ENCODE measurements around the gene DEPDC7. TPM values are rescaled to one million over a fixed set of nuclear protein-coding genes. Genes with fewer than 3 reads are reported as not detected.

DEPDC7 gene
- total and polyA plus RNA-seq, 9 of the 15 experiments (the other 6 are each of a cell fraction or from before 2014, with no cell fraction given): 5.4 to 19.9 (median 12.0) TPM

DNA sequence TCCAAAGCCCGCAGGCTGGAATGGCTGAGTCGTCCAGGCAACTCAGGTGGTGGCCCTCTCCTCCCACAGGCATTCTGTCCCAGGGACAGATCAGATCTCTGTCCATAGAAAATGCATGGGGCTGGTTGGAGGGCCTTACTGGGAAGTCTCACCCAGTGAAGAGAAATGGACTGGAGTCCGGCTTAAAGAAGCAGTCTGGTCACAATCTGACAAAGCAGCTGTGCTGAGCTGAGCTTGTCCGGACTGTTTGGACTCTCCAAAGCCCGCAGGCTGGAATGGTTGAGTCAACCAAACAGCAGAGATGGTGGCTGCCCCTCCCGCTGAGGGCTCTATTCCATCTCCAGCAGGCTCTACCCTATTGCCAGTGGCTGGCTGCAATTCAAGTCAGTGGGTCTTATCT lies 14.4 kb upstream of the DEPDC7 start:
- POLR2A ChIA-PET: interaction anchor here (0.6 kb wide), 2 partner anchors 22 to 47 kb away, joined by 3 read pairs; no protein-coding TSS in a partner anchor
- no peaks in the 10 kb centered on the region for H3K9me3 ChIP-seq (replicated peaks; ENCODE audit: control insufficient read depth, insufficient read depth, low read depth, low read length)
- H3K4me3 ChIP-seq: no peak overlapping the region
- H3K27ac ChIP-seq (ENCODE audit: extremely low read depth, low read depth, low read length): no peak overlapping the region
- FAIRE-seq (no peak), ATAC-seq (peak; percentile 43), DNase-seq (ENCODE audit: extremely low read depth in 1 of 4, low spot score in 3 of 4) (no peak)
- H3K79me2 ChIP-seq (ENCODE audit: control insufficient read depth, insufficient read depth, low read length): no peaks in the 10 kb centered on the region
- peaks cover 4 to 9% of the 10 kb centered on the region in 2 experiments; a peak in 2 of 5 replicates for H3K27me3 ChIP-seq (ENCODE audit: control insufficient read depth in 2 of 2, insufficient read depth in 2 of 2, low read length in 2 of 2)
- 11% methylated on average over 6 of the region's 6 CpGs for WGBS (ENCODE audit: insufficient coverage, low coverage, missing lambda C conversion rate)
- no peaks in the 10 kb centered on the region for H3K9me1 ChIP-seq (ENCODE audit: control insufficient read depth, insufficient read depth, low read length)
- TF ChIP-seq KDM1A (IDR thresholded peaks at IDR 0.05): no peak
- TF ChIP-seq CHD4 (IDR thresholded peaks at IDR 0.05; ENCODE audit: insufficient read depth, insufficient replicate concordance, low read depth, low read length, poor library complexity, severe bottlenecking): no peak
- no peak for TF ChIP-seq RFX1 (IDR thresholded peaks at IDR 0.05)
- TF ChIP-seq HNRNPL (IDR thresholded peaks at IDR 0.05; ENCODE audit: low read depth, low read length): no peak
- TF ChIP-seq, protein P1, sequence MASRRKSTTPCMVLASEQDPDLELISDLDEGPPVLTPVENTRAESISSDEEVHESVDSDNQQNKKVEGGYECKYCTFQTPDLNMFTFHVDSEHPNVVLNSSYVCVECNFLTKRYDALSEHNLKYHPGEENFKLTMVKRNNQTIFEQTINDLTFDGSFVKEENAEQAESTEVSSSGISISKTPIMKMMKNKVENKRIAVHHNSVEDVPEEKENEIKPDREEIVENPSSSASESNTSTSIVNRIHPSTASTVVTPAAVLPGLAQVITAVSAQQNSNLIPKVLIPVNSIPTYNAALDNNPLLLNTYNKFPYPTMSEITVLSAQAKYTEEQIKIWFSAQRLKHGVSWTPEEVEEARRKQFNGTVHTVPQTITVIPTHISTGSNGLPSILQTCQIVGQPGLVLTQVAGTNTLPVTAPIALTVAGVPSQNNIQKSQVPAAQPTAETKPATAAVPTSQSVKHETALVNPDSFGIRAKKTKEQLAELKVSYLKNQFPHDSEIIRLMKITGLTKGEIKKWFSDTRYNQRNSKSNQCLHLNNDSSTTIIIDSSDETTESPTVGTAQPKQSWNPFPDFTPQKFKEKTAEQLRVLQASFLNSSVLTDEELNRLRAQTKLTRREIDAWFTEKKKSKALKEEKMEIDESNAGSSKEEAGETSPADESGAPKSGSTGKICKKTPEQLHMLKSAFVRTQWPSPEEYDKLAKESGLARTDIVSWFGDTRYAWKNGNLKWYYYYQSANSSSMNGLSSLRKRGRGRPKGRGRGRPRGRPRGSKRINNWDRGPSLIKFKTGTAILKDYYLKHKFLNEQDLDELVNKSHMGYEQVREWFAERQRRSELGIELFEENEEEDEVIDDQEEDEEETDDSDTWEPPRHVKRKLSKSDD (conservative IDR thresholded peaks at IDR 0.05; ENCODE audit: low read length): no peak
- no peak for TF ChIP-seq NFE2 (IDR thresholded peaks at IDR 0.05; ENCODE audit: low read depth)
- H3K36me3 ChIP-seq (ENCODE audit: control insufficient read depth, insufficient read depth, low read length): no peaks in the 10 kb centered on the region
- CTCF ChIA-PET (ENCODE audit: low intra/inter-chr PET ratio): no interaction called here
- H3K4me2 ChIP-seq (ENCODE audit: insufficient read depth, low read length): no peak overlapping the region
- intact Hi-C loops (cut with micrococcal nuclease): no loop called here
- no TSS peak for BruUV-seq (replicated peaks)
- in situ Hi-C loops (cut with MboI): no loop called here
- H2AFZ ChIP-seq (ENCODE audit: low read depth, low read length): no peak overlapping the region
- no peaks in the 10 kb centered on the region for H3K4me1 ChIP-seq (replicated peaks in 1 of 2; ENCODE audit: control insufficient read depth in 2 of 2, insufficient read depth in 2 of 2, low read length in 2 of 2)
- no peaks in the 10 kb centered on the region for H4K20me1 ChIP-seq (replicated peaks; ENCODE audit: control insufficient read depth, insufficient read depth, low read length)
- no peak overlapping the region for H3K9ac ChIP-seq (ENCODE audit: insufficient read depth in 1 of 2, low read depth in 2 of 2, low read length in 2 of 2)
